ENCODE results near the gene TMEM117.
A peak's percentile ranks its signal among the peaks of the same experiment; 100 is the strongest.

Gene TMEM117

DNA sequence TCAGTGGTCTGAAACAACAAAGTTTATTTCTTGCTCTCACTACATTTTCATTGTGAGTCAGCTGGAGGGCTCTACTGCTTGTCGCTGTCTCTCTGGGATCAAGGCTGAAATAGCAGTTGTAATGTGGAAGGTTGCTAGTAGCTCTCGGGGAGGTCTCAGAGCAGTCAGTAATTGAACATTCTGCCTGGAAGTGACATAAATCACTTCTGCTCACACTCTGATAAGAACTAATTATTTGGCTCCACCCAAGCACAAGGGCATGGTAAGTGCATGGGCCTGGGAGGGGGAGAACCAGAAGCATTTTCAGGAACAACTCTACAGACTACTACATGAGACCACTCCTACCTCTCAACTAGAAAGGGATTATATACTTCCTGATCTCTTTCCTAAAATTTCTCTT, 128.2 kb downstream of the TMEM117 start:
- DNase-seq (ENCODE audit: low spot score), result no peak

DNA sequence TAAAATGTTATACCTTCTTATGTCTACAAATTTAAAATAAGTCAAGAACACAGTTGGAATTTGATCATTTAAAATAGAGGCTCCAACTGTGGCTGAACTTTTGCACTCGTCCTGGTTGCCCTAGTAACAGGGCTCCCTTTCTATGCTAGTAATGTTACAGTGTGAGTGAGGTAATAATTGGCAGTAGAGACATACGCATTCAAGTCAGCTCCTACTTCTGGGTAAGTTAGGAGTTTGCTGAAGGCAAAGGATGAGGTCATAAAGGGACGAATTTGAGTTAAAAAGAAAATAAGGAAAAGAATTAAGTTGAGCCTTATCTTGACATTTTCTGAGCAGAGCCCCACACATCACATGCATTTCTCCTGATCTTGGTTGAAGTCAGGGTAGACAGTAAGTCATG, 129.1 kb downstream of the TMEM117 start:
- DNase-seq (ENCODE audit: low spot score), result no peak

DNA sequence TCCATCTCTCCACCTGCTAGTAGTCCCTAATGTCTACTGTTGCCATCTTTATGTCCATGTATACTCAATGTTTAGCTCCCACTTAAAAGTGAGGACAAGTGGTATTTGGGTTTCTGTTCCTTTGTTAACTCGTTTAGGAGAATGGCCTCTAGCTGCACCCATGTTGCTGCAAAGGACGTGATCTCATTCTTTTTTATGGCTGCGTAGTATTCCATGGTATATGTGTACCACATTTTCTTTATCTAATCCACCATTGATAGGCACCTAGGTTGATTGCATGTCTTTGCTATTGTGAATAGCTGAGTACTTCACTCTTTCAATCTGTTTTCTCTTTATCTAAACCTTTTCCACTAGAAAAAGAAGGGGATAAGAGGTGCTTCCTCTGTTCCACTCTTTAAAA, 130.0 kb downstream of the TMEM117 start:
- DNase-seq (ENCODE audit: low spot score), result no peak

DNA sequence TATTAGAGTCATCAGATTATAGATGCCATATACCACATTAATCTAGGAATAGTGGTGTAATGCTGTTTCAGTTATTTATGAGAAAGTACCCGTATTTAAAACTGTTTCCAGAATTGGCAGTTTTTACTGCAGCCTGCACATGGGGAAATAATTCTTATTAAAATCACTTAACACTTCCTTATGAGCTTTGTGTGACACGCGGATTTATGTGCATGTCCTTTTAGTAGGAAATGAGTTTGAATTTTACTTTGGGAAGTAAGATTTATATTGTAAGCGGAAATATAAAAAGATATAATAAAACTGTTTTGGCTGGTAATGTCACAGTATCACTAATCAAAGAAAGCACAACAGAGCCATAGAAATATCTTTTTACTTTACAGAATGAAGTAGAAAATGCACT, 132.9 kb downstream of the TMEM117 start:
- no peak for DNase-seq (ENCODE audit: low spot score)

DNA sequence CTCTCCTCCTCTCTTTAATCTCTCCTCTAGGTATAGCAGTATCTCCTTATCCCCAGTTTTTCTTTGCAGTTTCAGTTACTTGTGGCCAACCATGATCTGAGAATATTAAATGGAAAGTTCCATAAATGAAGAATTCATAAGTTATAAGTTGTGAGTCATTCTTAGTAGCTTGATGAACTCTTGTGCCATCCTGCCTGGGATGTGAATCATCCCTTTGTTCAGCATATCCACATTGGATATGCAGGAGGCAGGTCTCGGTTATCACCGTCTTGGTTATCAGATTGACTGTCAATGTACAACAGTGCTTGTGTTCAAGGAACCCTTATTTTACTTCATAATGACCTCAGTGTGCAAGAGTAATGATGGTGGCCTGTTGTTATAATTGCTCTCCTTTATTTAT, 134.0 kb downstream of the TMEM117 start:
- no peak for DNase-seq (ENCODE audit: low spot score)

DNA sequence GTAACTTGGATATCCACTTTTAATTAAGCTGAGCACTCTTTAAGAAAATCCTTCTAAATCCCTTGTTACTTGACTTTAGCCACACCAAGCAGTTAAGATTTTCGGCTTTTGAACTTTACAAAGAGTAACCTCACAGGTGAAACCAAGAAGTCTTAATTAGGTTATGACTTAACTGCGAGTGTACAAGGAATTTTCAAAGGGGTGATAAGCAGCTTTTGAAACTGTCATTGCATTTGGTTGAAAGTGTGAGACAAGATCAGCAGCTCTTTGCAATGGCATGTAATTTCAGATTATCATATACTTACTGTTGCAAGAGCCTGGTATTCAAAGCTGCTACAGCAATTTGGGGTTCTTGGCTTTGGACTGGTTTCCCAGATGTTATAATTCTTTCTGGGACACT, 137.5 kb downstream of the TMEM117 start:
- DNase-seq (ENCODE audit: low spot score), result no peak

DNA sequence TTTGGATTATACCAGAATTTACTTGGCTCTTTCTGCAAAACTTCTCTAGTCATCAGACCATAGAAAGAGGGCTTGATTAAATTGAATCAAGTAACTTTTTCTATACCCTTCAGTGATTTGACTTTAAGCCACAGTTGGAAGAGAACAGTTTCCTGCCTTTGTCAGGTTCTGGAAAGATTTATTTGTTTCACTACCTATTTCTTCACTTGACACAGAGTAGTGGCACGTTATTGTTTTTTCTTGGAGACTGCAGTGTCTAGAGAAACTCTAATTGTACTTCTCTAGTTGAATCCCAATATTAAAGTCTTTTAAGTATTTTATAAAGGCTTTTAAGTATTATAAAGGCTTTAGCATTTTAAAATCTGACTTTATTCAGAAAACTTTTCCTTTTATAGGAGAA, 138.1 kb downstream of the TMEM117 start:
- no peak for DNase-seq (ENCODE audit: low spot score)

DNA sequence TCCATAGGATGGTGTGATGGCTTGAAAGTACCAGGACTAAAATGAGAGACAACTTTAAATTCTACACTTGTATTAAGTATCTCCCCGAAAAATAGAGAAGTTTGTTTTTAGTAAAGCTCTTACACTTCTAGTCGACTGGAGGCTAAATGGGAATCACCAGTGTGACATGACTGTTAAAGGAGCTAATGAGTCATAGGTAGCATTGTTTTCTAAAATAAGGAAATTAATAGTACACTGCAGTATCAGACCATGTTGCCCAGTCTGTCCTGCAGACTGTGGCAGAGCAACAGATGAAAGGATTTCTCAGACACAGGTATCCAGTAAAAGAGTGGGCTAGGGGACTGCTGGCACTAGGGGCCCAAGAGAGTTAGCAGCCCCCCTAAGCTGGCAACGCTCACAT, 140.1 kb downstream of the TMEM117 start:
- no peak for DNase-seq (ENCODE audit: low spot score)

DNA sequence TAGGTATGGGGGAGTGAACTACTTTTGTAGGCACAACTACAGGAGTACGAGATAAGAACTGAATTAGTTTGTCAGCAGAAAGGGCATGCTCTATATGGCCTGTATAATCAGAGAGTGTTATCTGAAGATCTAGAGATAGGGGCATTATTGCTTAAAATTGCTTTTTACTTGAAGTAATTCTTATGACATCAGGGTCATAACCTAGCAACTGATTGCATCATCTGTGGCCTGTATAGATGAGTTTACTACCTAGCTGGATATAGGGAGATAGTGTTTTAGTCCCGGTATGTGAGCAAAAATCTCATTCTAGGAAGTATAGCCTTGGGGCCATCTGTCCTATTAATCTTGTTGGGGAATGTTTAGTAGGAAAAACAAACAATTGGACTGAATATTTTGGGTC, 142.7 kb downstream of the TMEM117 start:
- DNase-seq (ENCODE audit: low spot score), result no peak

DNA sequence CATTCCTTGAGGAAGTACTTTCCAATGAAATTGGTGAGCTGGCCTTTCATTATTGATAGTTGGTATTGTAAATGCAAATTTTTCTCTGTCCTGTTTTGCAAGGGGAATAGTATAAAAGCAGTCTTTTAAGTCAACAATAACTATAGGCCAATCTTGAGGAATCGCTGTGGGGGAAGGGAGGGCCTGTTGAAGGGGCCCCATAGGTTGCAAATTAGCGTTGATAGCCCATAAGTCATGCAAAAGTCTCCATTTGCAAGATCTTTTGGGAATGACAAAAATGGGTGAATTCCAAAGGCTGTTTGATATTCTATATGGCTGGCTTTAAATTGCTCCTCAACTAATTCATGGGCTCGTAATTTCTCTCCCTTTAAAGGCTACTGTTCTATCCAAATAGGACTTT, 143.6 kb downstream of the TMEM117 start:
- DNase-seq (ENCODE audit: low spot score), result no peak

DNA sequence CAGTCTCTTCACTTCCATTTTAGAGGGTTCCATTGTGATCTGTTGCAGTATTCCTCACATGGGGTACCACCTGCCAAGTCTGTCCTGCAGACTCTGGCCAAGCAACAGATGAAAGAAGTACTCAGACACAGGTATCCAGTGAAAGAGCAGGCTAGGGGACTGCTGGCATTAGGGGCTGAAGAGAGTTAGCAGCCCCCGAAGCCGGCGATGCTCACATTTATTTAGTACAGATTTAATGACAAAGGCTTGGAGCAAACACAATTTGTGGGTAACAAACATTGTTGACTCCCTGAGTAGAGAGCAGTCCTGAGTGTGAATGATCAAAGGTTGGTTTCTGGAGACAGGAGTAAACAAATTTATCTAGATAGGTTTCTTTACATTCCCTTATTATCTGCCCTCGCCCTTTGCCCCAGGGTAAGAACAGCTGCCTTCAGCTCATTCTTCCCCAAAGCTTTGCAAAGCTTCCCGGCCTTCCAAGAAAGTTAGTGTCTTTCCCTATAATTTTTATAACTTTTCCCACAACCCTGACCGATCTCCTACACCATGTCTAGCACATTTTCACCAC, 144.8 kb downstream of the TMEM117 start:
- no peak for DNase-seq (ENCODE audit: low spot score)

DNA sequence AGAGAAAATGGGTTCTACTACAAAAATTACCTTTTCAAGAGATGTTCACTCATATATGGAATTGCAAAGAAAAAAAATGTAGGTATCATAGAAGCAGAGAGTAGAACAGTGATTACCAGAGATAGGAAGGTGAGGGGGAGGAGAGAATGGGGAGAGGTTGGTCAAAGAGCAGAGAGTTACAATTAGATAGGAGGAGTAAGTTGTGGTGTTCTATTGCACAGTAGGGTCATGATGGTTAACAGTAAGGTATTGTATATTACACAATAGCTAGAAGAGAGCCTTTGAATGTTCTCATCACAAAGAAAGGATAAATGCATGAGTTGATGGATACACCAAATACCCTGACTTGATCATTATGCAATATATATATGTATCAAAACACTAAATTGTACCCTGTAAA, 145.8 kb downstream of the TMEM117 start:
- DNase-seq (ENCODE audit: low spot score), result no peak

DNA sequence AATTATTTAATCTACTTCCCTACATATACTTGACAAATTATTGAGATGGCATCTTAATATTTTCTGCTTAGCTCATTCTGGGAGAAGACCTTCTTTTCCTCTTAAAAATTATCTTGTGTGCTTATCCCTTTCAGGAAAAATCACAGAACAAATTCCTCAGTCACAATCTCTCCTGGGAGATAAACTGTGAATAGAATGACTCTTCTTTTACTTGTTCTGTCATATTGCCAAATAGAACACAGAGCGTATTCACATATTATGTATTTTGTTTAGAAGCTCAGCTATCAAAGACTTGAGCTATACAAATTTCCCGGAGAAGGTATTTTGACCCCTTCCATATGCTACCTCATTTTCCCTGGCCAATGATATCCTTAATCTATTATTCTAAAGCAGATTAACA, 146.7 kb downstream of the TMEM117 start:
- no peak for DNase-seq (ENCODE audit: low spot score)

DNA sequence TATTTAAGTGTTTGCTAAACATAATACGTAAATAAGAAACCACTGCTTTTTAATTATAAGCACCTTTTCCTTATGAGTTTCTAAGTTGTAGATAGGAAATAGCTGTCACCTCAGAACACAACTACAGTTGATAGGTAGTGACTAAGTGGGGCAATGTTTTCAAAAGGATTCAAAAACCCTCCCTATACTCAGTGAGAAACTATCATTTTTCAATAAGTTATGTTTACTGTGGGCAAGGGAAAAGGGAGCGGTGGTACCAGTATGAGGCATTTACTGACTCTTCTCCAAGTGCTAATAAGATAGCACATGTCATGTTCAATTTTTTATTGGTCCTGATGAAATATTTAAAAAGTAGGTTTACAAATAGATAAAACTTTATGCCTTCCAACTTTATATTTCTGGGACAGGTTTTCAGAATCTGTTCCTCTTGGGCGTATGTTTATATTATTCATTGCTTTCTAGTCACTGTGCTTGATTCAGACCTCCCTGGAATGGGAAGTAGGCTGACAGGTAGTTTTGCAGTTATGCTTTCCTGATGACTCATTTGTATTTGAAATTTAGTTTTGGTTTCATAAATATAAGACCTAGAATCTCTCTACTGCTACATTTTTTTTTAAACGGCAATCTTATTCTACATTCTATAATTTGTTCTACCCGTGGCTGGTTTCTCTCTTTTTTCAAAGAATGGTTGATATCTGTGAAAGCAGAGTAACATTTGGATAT, 153.1 kb downstream of the TMEM117 start:
- no peak for DNase-seq (ENCODE audit: low spot score)

DNA sequence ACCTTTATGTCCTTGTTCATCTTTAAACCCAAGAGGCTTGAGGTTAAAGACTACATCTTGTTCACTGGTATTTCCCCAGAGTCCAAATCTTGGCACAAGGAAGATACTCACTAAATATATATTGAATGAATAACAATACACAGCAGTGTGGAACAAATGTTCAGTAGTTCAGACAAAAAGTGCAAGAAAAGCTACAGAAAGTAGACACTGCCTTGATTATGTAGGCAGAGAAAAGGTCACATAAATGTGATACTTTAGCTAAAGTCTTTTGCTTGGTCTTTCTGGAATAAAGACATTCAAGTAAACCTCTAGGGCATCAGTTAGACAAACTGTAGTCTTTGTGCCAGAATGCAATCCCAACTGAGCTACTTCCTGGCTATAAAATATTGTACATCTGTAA, 157.0 kb downstream of the TMEM117 start:
- no peak for DNase-seq (ENCODE audit: low spot score)

DNA sequence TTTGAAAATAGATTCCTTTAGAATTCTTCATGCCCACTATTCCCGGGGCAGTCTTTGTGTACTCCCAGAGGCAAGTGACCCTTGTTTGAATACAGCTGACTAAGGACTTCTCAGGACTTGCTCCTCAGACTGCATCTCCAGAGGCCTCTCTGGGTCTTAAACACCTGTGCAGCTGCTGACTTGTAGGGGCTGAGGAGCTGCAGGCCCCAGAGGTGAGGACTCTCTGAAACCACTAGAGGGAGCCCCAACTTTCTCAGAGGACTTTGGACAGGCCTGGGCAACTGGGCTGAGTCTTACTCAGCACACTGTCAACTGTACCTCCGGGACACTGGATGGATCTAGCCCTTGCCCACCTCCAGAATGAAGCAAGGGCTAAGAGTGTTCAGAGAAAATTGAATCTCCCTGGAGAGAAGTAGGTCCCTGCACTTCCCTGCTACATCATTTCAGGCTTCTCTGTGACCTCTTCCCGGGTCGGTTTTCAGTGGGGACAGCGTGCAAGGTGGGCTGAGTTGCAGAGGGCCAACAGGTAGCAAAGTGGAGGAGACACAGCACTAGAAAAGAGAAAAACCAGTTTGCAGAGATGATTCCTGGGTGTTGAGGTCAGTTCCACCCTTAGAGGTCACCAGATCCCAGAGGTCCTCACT, 164.6 kb downstream of the TMEM117 start:
- peak; percentile 72 for DNase-seq (ENCODE audit: low spot score)

DNA sequence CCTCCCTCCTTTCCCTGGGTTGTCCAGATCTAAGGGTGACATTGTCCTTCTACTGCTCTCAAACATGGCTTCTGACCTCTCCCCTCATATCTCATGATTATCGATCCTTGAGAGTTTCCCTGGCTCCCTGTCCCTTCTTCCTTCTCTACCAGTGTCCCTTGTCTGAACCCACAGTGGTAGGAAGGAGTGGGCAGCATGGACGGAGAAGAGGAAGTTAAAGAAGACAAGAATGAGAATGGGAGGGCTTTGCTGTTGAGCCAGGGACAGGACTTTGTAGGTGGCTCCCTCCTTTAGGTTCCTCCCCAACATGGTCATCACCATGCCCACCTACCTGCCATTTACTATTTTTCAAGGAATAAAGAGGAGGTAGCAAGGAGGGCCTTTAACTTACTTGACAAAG, 166.7 kb downstream of the TMEM117 start:
- no peak for DNase-seq (ENCODE audit: low spot score)

DNA sequence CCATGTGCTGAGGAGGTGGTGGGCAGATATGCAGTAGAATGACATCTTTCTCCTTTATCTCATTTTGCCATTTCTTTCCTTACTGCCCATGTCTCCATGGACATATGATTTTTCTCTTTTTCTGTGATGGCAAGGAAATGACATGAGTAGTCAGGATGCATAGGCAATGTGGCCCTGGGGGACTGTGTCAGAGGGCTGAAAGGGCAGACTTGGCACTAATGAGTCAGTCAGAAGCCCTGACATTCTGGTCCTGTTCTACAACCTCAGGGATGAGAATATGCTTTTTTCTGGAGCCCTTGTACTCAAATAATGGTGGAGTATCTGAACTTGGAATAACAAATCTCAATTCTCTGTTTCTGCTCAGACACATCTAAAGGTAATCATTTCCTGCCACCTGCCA, 167.8 kb downstream of the TMEM117 start:
- no peak for DNase-seq (ENCODE audit: low spot score)

DNA sequence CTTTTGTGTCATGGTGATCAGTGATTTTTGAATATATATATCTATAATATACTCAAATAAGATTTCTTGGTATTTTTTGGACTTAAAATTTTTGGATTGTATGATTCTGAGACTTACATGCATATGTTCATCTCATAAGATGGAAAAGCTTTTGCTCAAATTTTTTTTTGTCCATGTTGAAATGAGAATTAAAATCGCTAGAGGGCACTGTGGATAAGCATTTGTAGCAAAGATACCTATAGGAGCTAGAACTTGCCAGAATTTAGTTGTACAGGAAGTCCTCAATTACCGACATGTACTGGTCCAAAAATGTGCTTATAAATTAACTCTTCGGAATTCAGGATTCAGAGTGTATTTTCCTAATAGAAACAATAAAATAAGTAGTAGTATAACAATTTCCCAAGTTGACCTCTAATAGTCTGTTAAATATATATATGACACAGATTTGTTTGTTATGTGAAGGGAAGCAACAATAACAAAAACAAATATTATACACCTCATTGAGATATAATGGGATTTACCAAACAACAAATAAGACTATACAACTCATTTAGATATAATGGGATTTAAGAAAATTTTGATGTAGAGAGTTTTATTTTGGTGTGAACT, 179.6 kb downstream of the TMEM117 start:
- no peak for DNase-seq (ENCODE audit: low spot score)

DNA sequence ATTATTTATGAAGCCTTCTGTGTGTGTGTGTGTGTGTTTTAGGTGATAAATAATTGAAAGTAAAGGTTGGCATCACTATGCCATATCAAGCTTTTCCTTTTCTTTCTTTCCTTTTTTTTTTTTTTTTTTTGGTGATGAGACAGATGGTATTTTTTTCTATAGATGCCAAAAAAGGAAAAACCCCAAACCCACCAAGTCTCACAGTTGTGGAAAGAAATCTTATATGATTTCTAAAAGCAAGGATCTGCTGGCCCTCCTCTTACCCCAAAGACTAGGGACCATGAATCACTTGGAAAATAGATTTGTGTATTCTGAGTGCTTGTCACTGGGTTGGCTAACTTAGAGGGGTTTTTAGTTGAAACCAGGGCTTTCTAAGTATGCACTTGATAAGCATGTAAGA, 181.3 kb downstream of the TMEM117 start:
- DNase-seq (ENCODE audit: low spot score), result no peak

DNA sequence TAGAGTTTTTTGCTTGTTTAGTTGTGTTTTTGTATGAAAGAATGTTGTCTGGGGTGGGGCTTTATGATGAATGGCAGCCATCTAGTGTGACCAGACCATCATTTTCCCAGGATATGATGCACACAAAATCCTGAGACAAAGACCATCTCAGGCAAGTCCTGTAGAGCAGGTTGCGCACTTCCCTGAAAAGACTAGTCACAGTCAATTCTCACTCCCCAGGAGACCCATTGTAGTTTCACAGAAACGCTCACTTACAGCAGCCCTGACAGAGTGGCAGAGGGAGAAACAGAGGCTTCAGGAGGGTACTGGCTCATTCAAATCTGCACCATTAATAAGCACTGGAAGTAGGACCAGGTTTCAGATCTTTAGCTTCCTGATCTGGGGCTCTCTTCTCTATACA, 183.2 kb downstream of the TMEM117 start:
- no peak for DNase-seq (ENCODE audit: low spot score)

DNA sequence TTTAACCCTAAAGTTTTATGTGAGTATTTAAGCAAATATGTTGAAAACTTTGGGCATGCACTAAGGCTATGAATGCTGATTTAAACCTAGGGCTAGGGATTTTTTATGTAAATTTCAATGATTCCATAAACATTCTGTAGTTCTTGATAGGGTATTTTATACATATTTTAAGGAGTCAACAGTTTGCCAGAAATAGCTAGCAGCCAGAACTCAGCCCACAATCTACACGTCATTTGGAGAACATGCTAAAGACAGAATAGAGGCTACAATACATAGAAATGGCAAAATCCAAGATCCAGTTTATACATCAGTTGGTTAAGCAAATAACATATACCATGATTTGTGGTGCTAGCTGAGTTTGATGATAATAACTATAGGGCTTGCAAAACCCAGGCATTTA, 184.7 kb downstream of the TMEM117 start:
- no peak for DNase-seq (ENCODE audit: low spot score)

DNA sequence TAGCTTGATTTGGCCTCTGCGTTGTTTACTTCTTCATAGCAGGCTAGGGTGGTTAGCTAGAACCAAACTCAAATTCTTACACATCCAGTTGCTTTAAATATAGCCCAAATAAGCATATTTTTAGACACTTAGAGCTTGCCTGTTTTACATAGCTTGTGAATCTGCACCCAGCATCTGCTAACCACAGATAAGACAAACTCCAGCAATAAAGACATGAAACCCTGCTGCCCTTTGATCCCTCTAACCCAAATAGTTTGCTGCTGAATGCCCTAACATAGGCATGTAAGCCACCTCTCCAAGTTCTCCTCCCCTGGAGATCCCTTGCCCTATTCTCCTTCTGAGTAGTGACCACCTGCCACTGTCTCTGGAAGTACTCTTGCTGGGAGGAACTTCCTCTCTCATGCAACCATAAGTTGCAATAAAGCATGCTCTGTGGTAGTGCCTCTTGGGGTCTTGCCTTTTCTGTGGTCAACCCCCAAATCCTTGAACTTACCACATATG, 185.6 kb downstream of the TMEM117 start:
- DNase-seq (ENCODE audit: low spot score), result no peak
